HEK293 (cell line): ENCODE data around the gene COBL.

Source experiments
- CTCF ChIP-seq: fragments of 450-650 bp; formaldehyde crosslinking; IDR thresholded peaks from 2 replicates; pipeline ENCODE4 v1.5.1; 2016; ENCODE audit warnings: missing biosample characterization, missing genetic modification characterization
- MZF1 ChIP-seq: fragments of 450-650 bp; formaldehyde crosslinking; IDR thresholded peaks from 2 replicates; pipeline ENCODE4 v1.5.1; 2017; ENCODE audit warnings: missing biosample characterization, missing genetic modification characterization, borderline replicate concordance
- PATZ1 ChIP-seq: fragments of 450-650 bp; formaldehyde crosslinking; IDR thresholded peaks from 2 replicates; pipeline ENCODE4 v1.5.1; 2016; ENCODE audit warnings: missing biosample characterization, missing genetic modification characterization
- RBAK ChIP-seq: fragments of 450-650 bp; formaldehyde crosslinking; IDR thresholded peaks from 2 replicates; pipeline ENCODE4 v1.5.1; 2016; ENCODE audit warnings: missing biosample characterization, missing genetic modification characterization
- YY1 ChIP-seq: fragments of 450-650 bp; formaldehyde crosslinking; IDR thresholded peaks from 2 replicates; pipeline ENCODE4 v1.5.1; 2018; ENCODE audit warnings: missing biosample characterization, missing genetic modification characterization
- ZBTB8A ChIP-seq: fragments of 450-650 bp; formaldehyde crosslinking; IDR thresholded peaks from 2 replicates; pipeline ENCODE4 v1.5.1; 2016; ENCODE audit warnings: missing biosample characterization, missing genetic modification characterization
- ZFP3 ChIP-seq: fragments of 450-650 bp; formaldehyde crosslinking; IDR thresholded peaks from 2 replicates; pipeline ENCODE4 v1.5.1; 2016; ENCODE audit warnings: low read depth, missing biosample characterization, missing genetic modification characterization
- ZNF175 ChIP-seq: fragments of 450-650 bp; formaldehyde crosslinking; IDR thresholded peaks from 2 replicates; pipeline ENCODE4 v1.5.1; 2016; ENCODE audit warnings: missing biosample characterization, missing genetic modification characterization
- ZNF335 ChIP-seq: fragments of 450-650 bp; formaldehyde crosslinking; conservative IDR thresholded peaks from 2 replicates; pipeline ENCODE4 v1.5.1; 2016; ENCODE audit warnings: missing biosample characterization, missing genetic modification characterization
- ZNF362 ChIP-seq: fragments of 450-650 bp; formaldehyde crosslinking; IDR thresholded peaks from 2 replicates; pipeline ENCODE4 v1.5.1; 2016; ENCODE audit warnings: missing biosample characterization, missing genetic modification characterization
- ZNF660 ChIP-seq: fragments of 450-650 bp; IDR thresholded peaks from 2 replicates; pipeline ENCODE4 v1.5.1; 2018; ENCODE audit warnings: missing biosample characterization, mild to moderate bottlenecking, missing genetic modification characterization

- TF ChIP-seq PATZ1 (tag by site-specific recombination) (no peak), ZNF335 (no peak), RBAK (no peak), CTCF (no peak), ZNF660 (tag by site-specific recombination) (no peak), ZNF362 (tag by site-specific recombination) (no peak), YY1 (tag by site-specific recombination) (no peak), ZNF175 (tag by site-specific recombination) (no peak), MZF1 (tag by site-specific recombination) (no peak), ZBTB8A (tag by site-specific recombination) (no peak), ZFP3 (no peak)
These were observed 328.1 kb downstream of the COBL start for GRCh38 chr7:50988465-50988864.
